Muscle of leg (tissue), 11 donors: Measurements from ENCODE around the gene DOCK7. TPM values are rescaled to one million over a fixed set of nuclear protein-coding genes. Genes with fewer than 3 reads are reported as not detected.
"Not testable (repeated sequence)": the region's sequence is repeated elsewhere in the genome, so short reads cannot be mapped to it uniquely, and the experiment has no call there.

Experiments used
- DNase-seq: peaks from one replicate; pipeline ENCODE4 v3.0.0; 2013
- H3K27ac ChIP-seq: one replicate; pipeline ENCODE4 v1.5.1; 2013; ENCODE audit warnings: mild to moderate bottlenecking, low read length, control low read depth
- H3K27me3 ChIP-seq: one replicate; pipeline ENCODE4 v1.6.1; 2013; ENCODE audit warnings: low read length; ENCODE audit not compliant: control insufficient read depth, insufficient read depth
- H3K36me3 ChIP-seq: one replicate; pipeline ENCODE4 v1.6.1; 2013; ENCODE audit warnings: low read length; ENCODE audit not compliant: control insufficient read depth, insufficient read depth
- H3K4me1 ChIP-seq: one replicate; pipeline ENCODE4 v1.6.1; 2013; ENCODE audit warnings: low read length; ENCODE audit not compliant: control insufficient read depth, insufficient read depth
- H3K4me3 ChIP-seq: one replicate; pipeline ENCODE4 v1.5.1; 2013; ENCODE audit warnings: low read length, control low read depth
- H3K9me3 ChIP-seq: replicated peaks from 2 replicates; pipeline ENCODE4 v1.6.1; 2013; ENCODE audit warnings: low read depth, low read length; ENCODE audit not compliant: control insufficient read depth
- WGBS: methylation state at CpG from one replicate; pipeline ENCODE4 v1.1.5; 2013; ENCODE audit warnings: missing lambda C conversion rate; ENCODE audit not compliant: insufficient coverage; 5-methylcytosine and 5-hydroxymethylcytosine counted together
- polyA plus RNA-seq, 8 donors: library from polyadenylated mRNA; unstranded; fragments of 120-200 nt; gene quantifications; one replicate each; pipeline versions ENCODE4 v1.2.1 to v1.2.3, GENCODE V29; 2013; ENCODE audit warnings: inconsistent platforms in 1 of 8, low replicate concordance in 1 of 8; ENCODE audit not compliant: insufficient read length in 8 of 8, insufficient read depth in 1 of 8
- total RNA-seq: library from RNA; stranded (reverse); fragments of 120-200 nt; gene quantifications from one replicate; pipeline ENCODE4 v1.2.4, GENCODE V29; 2013

The DOCK7 gene
- total and polyA plus RNA-seq, 9 donors, result 28.8 to 43.8 (median 36.1) TPM

- Histone ChIP-seq H3K27me3 (no peaks in the 10 kb centered on the region), H3K4me1 (no peaks in the 10 kb centered on the region), H3K9me3 (no peaks in the 10 kb centered on the region), H3K27ac (no peak overlapping the region), H3K4me3 (no peak overlapping the region), H3K36me3 (no peaks in the 10 kb centered on the region)
- WGBS, result no CpG with 5 or more reads among the region's 4 CpGs
- DNase-seq, result no peak
Observed at GRCh38 chr1:62590255-62590969, 97.8 kb downstream of the DOCK7 start.

GRCh38 chr1:62589321-62589720 lies 98.9 kb downstream of the DOCK7 start:
- no peak for DNase-seq

GRCh38 chr1:62588000-62588399 lies 100.2 kb downstream of the DOCK7 start:
- Histone ChIP-seq H3K27ac (no peak overlapping the region), H3K36me3 (no peaks in the 10 kb centered on the region), H3K4me1 (no peaks in the 10 kb centered on the region), H3K4me3 (no peak overlapping the region), H3K9me3 (no peaks in the 10 kb centered on the region), H3K27me3 (no peaks in the 10 kb centered on the region)
- no peak for DNase-seq

More at GRCh38 chr1:62589321-62589720, 98.9 kb downstream of the DOCK7 start:
- H3K4me1 ChIP-seq, result no peaks in the 10 kb centered on the region
- H3K4me3 ChIP-seq, result no peak overlapping the region
- H3K36me3 ChIP-seq, result no peaks in the 10 kb centered on the region
- H3K9me3 ChIP-seq, result no peaks in the 10 kb centered on the region
- H3K27me3 ChIP-seq, result no peaks in the 10 kb centered on the region
- WGBS, result no CpG with 5 or more reads among the region's 3 CpGs
- H3K27ac ChIP-seq, result no peak overlapping the region

- Histone ChIP-seq H3K4me1 (no peaks in the 10 kb centered on the region), H3K4me3 (no peak overlapping the region), H3K36me3 (no peaks in the 10 kb centered on the region), H3K27me3 (no peaks in the 10 kb centered on the region), H3K9me3 (no peaks in the 10 kb centered on the region), H3K27ac (no peak overlapping the region)
- peak; percentile 45 for DNase-seq
- no CpG with 5 or more reads among the region's 1 CpG for WGBS
Observed at GRCh38 chr1:62585469-62586155, 102.6 kb downstream of the DOCK7 start.

- Histone ChIP-seq H3K4me1 (no peaks in the 10 kb centered on the region), H3K27ac (no peak overlapping the region), H3K9me3 (peaks cover 5% of the 10 kb centered on the region), H3K36me3 (peaks cover 8% of the 10 kb centered on the region), H3K4me3 (no peak overlapping the region), H3K27me3 (no peaks in the 10 kb centered on the region)
- no CpG with 5 or more reads among the region's 2 CpGs for WGBS
- DNase-seq, result no peak
Observed at GRCh38 chr1:62573675-62574074, 114.5 kb downstream of the DOCK7 start.

- Histone ChIP-seq H3K4me1 (no peaks in the 10 kb centered on the region), H3K27me3 (no peaks in the 10 kb centered on the region), H3K9me3 (peaks cover 5% of the 10 kb centered on the region), H3K4me3 (no peak overlapping the region), H3K36me3 (peaks cover 8% of the 10 kb centered on the region), H3K27ac (no peak overlapping the region)
- DNase-seq, result no peak
Observed at GRCh38 chr1:62572476-62572875, 115.7 kb downstream of the DOCK7 start.

GRCh38 chr1:62571517-62571916 lies 116.7 kb downstream of the DOCK7 start:
- not testable (repeated sequence) for H3K27ac ChIP-seq, H3K27me3 ChIP-seq, H3K4me3 ChIP-seq, H3K4me1 ChIP-seq, H3K36me3 ChIP-seq, DNase-seq, H3K9me3 ChIP-seq
- 100% methylated on average over 1 of the region's 4 CpGs for WGBS

GRCh38 chr1:62567926-62568325 lies 120.3 kb downstream of the DOCK7 start:
- H3K27me3 ChIP-seq, H3K4me1 ChIP-seq, H3K36me3 ChIP-seq, H3K27ac ChIP-seq, DNase-seq, H3K4me3 ChIP-seq, H3K9me3 ChIP-seq: not testable (repeated sequence)
- WGBS, result no CpG with 5 or more reads among the region's 1 CpG

- H3K4me3 ChIP-seq, DNase-seq, H3K36me3 ChIP-seq, H3K4me1 ChIP-seq, H3K27ac ChIP-seq, H3K27me3 ChIP-seq, H3K9me3 ChIP-seq: not testable (repeated sequence)
- WGBS, result no CpG with 5 or more reads among the region's 1 CpG
Observed at GRCh38 chr1:62567182-62567581, 121.0 kb downstream of the DOCK7 start.

- H3K36me3 ChIP-seq, result no peaks in the 10 kb centered on the region
- no peaks in the 10 kb centered on the region for H3K9me3 ChIP-seq
- DNase-seq, result no peak
- no peaks in the 10 kb centered on the region for H3K27me3 ChIP-seq
- H3K4me1 ChIP-seq, result no peaks in the 10 kb centered on the region
- no CpG with 5 or more reads among the region's 2 CpGs for WGBS
- H3K27ac ChIP-seq, result no peak overlapping the region
- H3K4me3 ChIP-seq, result no peak overlapping the region
Observed at GRCh38 chr1:62561306-62561705, 126.9 kb downstream of the DOCK7 start.
